ENCODE measurements around the gene TESMIN.

DNA sequence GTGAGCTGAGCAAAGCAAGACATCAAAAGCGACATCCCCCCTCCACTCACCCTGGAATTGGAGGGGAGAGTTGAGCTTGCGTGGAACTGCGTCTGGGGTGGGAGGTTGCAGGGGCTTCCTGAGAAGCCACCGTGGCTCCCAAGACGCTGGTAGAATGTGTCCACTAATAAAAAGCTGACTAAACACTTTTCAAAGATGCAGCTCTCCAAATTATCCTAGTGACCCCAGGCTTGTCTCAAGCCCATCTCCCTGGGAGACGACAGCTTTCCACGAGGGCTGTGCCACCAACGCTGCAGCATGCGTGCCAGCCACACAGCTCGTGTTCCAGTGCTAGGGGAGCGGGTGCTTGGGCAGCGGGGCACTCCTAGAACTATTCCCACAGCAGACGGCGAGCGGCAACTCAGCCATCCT, 73.3 kb downstream of the TESMIN start:
- no peak for TF ChIP-seq EZH2phosphoT487 (IDR thresholded peaks at IDR 0.05; ENCODE audit: insufficient read depth, low read depth)
- no peak for TF ChIP-seq EZH2 (IDR thresholded peaks at IDR 0.05; ENCODE audit: insufficient read depth, poor library complexity, severe bottlenecking)

Data from GM23248 (cell line).